B cell (primary cell): ENCODE results near the gene FKBP10. TPM values are rescaled to one million over a fixed set of nuclear protein-coding genes. Genes with fewer than 3 reads are reported as not detected.

Experiments used
- ATAC-seq: fragments of 200-7000 bp; cut with Tn5 transposase; one replicate; pipeline ENCODE4 v1.10.0; 2021; ENCODE audit warnings: low read depth, mild to moderate bottlenecking, moderate number of reproducible peaks, moderate library complexity
- CTCF ChIA-PET: fragments of 350-600 bp; sonication (Branson Sonifier 250); formaldehyde crosslinking; loops from one replicate; lab custom pipeline; 2021; ENCODE audit warnings: antibody characterized with exemption, inconsistent platforms; lab: Charles Lee
- POLR2A ChIA-PET: fragments of 350-600 bp; sonication (Branson Sonifier 250); formaldehyde crosslinking; loops from one replicate; lab custom pipeline; 2021; ENCODE audit warnings: antibody characterized with exemption; lab: Charles Lee
- DNase-seq: peaks from one replicate; pipeline ENCODE4 v3.0.0; 2013
- H2AFZ ChIP-seq: 2 replicates; pipeline ENCODE4 v1.6.1; 2012; ENCODE audit warnings: mild to moderate bottlenecking, low read depth, low read length; ENCODE audit not compliant: insufficient read depth, poor library complexity, severe bottlenecking
- H3K27ac ChIP-seq, 2 donors: 1 replicate in 1 of 2; 2 replicates in 1 of 2; pipeline ENCODE4 v1.5.1; 2012 to 2013; ENCODE audit warnings: low read length in 2 of 2, mild to moderate bottlenecking in 2 of 2, moderate library complexity in 1 of 2
- H3K27me3 ChIP-seq, 4 experiments: fragments of 200-600 bp in 1 of 4; sonication (generic) in 1 of 4; replicated peaks in 1 of 4; 1 replicate in 2 of 4; 2 replicates in 2 of 4; pipeline versions ENCODE4 v1.6.1 to v1.7.0; 2013 to 2016; ENCODE audit warnings: low read length in 3 of 4, mild to moderate bottlenecking in 2 of 4, mixed read lengths in 1 of 4, moderate library complexity in 1 of 4; ENCODE audit not compliant: insufficient read depth in 4 of 4, control insufficient read depth in 3 of 4; ENCODE audit errors: control extremely low read depth in 1 of 4
- H3K36me3 ChIP-seq, 2 experiments: replicated peaks in 1 of 2; 1 replicate in 1 of 2; 2 replicates in 1 of 2; pipeline versions ENCODE4 v1.6.1 to v1.7.1; 2013; ENCODE audit warnings: low read length in 1 of 2; ENCODE audit not compliant: insufficient read depth in 2 of 2, control insufficient read depth in 1 of 2; ENCODE audit errors: control extremely low read depth in 1 of 2, extremely low read depth in 1 of 2
- H3K4me1 ChIP-seq, 2 donors: fragments of 200-600 bp in 1 of 2; sonication (generic) in 1 of 2; 1 replicate in 1 of 2; 2 replicates in 1 of 2; pipeline versions ENCODE4 v1.5.1 to v1.6.1; 2013 to 2017; ENCODE audit warnings: low read length in 2 of 2; ENCODE audit not compliant: control insufficient read depth in 2 of 2, insufficient read depth in 2 of 2
- H3K4me2 ChIP-seq: replicated peaks from 2 replicates; pipeline ENCODE3; 2012; ENCODE audit warnings: mild to moderate bottlenecking, low read depth, low read length; ENCODE audit not compliant: poor library complexity, severe bottlenecking
- H3K4me3 ChIP-seq, 5 experiments: fragments of 200-600 bp in 1 of 5; sonication (generic) in 1 of 5; 1 replicate in 3 of 5; 2 replicates in 2 of 5; pipeline versions ENCODE4 v1.5.1 to v1.7.0; 2011 to 2016; ENCODE audit warnings: low read length in 4 of 5, mild to moderate bottlenecking in 4 of 5, low read depth in 2 of 5, control low read depth in 1 of 5, moderate library complexity in 1 of 5; ENCODE audit not compliant: insufficient read depth in 1 of 5; ENCODE audit errors: control extremely low read depth in 1 of 5, extremely low read depth in 1 of 5
- H3K79me2 ChIP-seq: fragments of 200-600 bp; sonication (generic); one replicate; pipeline ENCODE4 v1.6.0; 2016; ENCODE audit warnings: low read length; ENCODE audit not compliant: control insufficient read depth, insufficient read depth
- H3K9ac ChIP-seq: fragments of 200-600 bp; sonication (generic); 2 replicates; pipeline ENCODE4 v1.6.1; 2017; ENCODE audit warnings: mild to moderate bottlenecking, low read length, moderate library complexity
- H3K9me3 ChIP-seq, 3 donors: one replicate each; pipeline versions ENCODE4 v1.6.1 to v1.7.1; 2013; ENCODE audit warnings: low read length in 2 of 3; ENCODE audit not compliant: control insufficient read depth in 2 of 3, insufficient read depth in 1 of 3; ENCODE audit errors: control extremely low read depth in 1 of 3
- H4K20me1 ChIP-seq: 2 replicates; pipeline ENCODE4 v1.6.0; 2012; ENCODE audit warnings: mild to moderate bottlenecking, low read length; ENCODE audit not compliant: insufficient read depth, control insufficient read depth, poor library complexity, severe bottlenecking
- H3K27ac Mint-ChIP-seq: one replicate; pipeline ENCODE4 v1.8.0; 2021; ENCODE audit warnings: mixed read lengths
- H3K27me3 Mint-ChIP-seq: one replicate; pipeline ENCODE4 v1.8.0; 2021; ENCODE audit warnings: mixed read lengths
- H3K4me1 Mint-ChIP-seq: one replicate; pipeline ENCODE4 v1.8.0; 2021; ENCODE audit warnings: mixed read lengths
- H3K4me3 Mint-ChIP-seq: one replicate; pipeline ENCODE4 v1.8.0; 2021; ENCODE audit warnings: mixed read lengths
- H3K9me3 Mint-ChIP-seq: one replicate; pipeline ENCODE4 v1.8.0; 2022; ENCODE audit warnings: mixed read lengths; ENCODE audit not compliant: insufficient read depth
- EZH2 ChIP-seq: IDR thresholded peaks from 2 replicates; pipeline ENCODE4 v1.6.1; 2012; ENCODE audit warnings: borderline replicate concordance, low read depth, mild to moderate bottlenecking, moderate library complexity, low read length; ENCODE audit not compliant: insufficient read depth, poor library complexity, severe bottlenecking
- WGBS: methylation state at CpG from one replicate; pipeline ENCODE4 v1.1.5; 2013; ENCODE audit warnings: missing lambda C conversion rate; ENCODE audit not compliant: insufficient coverage; 5-methylcytosine and 5-hydroxymethylcytosine counted together
- intact Hi-C: fragments of 100-400 bp; cut with micrococcal nuclease; formaldehyde crosslinking; loops from one replicate; pipeline ENCODE4 v1.10.0; 2022
- polyA plus RNA-seq: library from polyadenylated mRNA; depleted of rRNA; stranded (reverse); fragments of >200 nt; gene quantifications from 2 replicates; pipeline ENCODE4 v1.2.3, GENCODE V29; 2012
- total RNA-seq, 2 donors: library from RNA; stranded (reverse); fragments of 120-200 nt in 1 of 2; gene quantifications; 1 replicate in 1 of 2; 2 replicates in 1 of 2; pipeline versions ENCODE4 v1.2.3 to v1.2.4, GENCODE V29; 2013 to 2022
- TF ChIP-seq, protein P1 (sequence below): fragments of 200-600 bp; IDR thresholded peaks from one replicate; pipeline ENCODE4 v1.8.0; 2022; ENCODE audit warnings: antibody characterized with exemption, mild to moderate bottlenecking

Gene FKBP10
- total and polyA plus RNA-seq, 2 donors (not counting 1 experiment from before 2014, with no cell fraction given), result 0.21 to 0.34 TPM

DNA sequence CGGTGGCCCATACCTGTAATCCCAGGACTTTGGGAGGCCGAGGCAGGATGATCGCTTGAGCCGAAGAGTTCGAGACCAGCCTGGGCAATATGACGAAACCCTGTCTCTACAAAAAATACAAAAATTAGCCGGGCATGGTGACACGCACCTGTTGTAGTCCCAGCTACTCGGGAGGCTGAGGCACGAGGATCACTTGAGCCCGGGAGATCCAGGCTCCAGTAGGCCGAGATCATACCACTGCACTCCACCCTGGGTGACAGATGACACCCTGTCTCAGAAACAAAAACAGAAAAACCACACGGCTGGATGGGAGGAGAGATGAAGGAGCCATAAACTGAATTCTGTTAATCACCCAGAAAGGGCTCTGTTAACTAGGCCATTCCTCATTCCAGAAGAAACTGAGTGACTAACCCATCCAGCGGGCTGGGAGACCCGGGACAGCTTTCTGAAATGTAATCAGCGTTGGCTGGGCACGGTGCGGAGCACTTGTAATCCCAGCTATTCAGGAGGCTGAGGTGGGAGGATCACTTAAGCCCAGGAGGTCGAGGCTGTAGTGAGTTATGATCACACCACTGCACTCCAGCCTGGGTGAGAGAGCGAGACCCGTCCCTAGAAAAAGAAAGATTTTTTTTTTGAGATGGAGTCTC lies 23.9 kb downstream of the FKBP10 start:
- Mint-ChIP-seq H3K27me3 (no peaks in the 10 kb centered on the region), H3K27ac (peak overlapping the region; percentile 76), H3K4me3 (peak overlapping the region; percentile 92), H3K4me1 (peaks cover 13% of the 10 kb centered on the region), H3K9me3 (no peaks in the 10 kb centered on the region)
- Histone ChIP-seq H2AFZ (peak overlapping the region; percentile 97), H3K9me3 (no peaks in the 10 kb centered on the region), H3K27ac (no peak overlapping the region), H3K4me1 (peaks cover 12 to 14% of the 10 kb centered on the region in 2 donors), H3K36me3 (peaks cover 0 to 11% of the 10 kb centered on the region in 2 experiments), H3K27me3 (peaks cover 0 to 13% (median 0%) of the 10 kb centered on the region in 4 experiments), H3K4me2 (peak overlapping the region; percentile 90), H3K4me3 (peak overlapping the region in 4 of 5 experiments; percentile 62 to 80 (median 70)), H3K9ac (peak overlapping the region; percentile 88), H4K20me1 (no peaks in the 10 kb centered on the region), H3K79me2 (peaks cover 7% of the 10 kb centered on the region)
- 45% methylated on average over 17 of the region's 21 CpGs for WGBS
- POLR2A ChIA-PET, result no interaction called here
- TF ChIP-seq, protein P1, sequence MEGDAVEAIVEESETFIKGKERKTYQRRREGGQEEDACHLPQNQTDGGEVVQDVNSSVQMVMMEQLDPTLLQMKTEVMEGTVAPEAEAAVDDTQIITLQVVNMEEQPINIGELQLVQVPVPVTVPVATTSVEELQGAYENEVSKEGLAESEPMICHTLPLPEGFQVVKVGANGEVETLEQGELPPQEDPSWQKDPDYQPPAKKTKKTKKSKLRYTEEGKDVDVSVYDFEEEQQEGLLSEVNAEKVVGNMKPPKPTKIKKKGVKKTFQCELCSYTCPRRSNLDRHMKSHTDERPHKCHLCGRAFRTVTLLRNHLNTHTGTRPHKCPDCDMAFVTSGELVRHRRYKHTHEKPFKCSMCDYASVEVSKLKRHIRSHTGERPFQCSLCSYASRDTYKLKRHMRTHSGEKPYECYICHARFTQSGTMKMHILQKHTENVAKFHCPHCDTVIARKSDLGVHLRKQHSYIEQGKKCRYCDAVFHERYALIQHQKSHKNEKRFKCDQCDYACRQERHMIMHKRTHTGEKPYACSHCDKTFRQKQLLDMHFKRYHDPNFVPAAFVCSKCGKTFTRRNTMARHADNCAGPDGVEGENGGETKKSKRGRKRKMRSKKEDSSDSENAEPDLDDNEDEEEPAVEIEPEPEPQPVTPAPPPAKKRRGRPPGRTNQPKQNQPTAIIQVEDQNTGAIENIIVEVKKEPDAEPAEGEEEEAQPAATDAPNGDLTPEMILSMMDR, result no peak
- no peak for TF ChIP-seq EZH2
- intact Hi-C loops, result loop anchor here (1.0 kb wide), 1 partner anchor 25 kb away; the partner anchor contains the start of gene P3H4
- CTCF ChIA-PET, result no interaction called here
- DNase-seq, result peak; percentile 14
- ATAC-seq, result no peak
